Measurements from ENCODE around the gene ZSCAN5A.
"Not testable (repeated sequence)": the region's sequence is repeated elsewhere in the genome, so short reads cannot be mapped to it uniquely, and the experiment has no call there.

The ZSCAN5A gene

DNA sequence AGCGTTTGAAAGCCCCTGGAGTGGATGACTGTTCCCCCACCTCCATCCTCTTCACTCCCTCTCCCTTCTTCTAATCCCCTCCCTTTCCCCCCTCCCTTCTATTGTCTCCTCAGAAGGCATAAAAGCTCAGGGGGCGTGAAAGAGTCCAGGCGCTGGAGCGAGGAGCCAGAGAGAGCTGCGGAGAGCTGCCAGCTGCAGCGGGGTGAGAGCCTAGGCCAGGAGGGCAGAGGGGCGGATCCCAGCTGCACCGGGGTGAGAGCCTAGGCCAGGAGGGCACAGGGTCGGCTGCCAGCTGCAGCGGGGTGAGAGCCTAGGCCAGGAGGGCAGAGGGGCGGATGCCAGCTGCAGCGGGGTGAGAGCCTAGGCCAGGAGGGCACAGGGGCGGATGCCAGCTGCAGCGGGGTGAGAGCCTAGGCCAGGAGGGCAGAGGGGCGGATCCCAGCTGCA lies 138.8 kb downstream of the ZSCAN5A start, which contains the start of gene GALP:
Gene GALP (plus strand): TSS at position 148 of the 447 bp plus-strand sequence. CDS start 1,101 bp downstream, outside the sequence.
- not testable (repeated sequence) for H3K36me3 ChIP-seq (ENCODE audit: control insufficient read depth, insufficient read depth, low read length); H3K27me3 ChIP-seq (ENCODE audit: control insufficient read depth, insufficient read depth, low read length); H3K9me3 ChIP-seq (ENCODE audit: control insufficient read depth, insufficient read depth, low read length); H3K9ac ChIP-seq (ENCODE audit: low read depth, low read length); H3K27ac ChIP-seq (ENCODE audit: low read depth, low read length); H3K4me3 ChIP-seq (ENCODE audit: low read depth, low read length); H3K4me1 ChIP-seq (ENCODE audit: control insufficient read depth, insufficient read depth, low read length)

DNA sequence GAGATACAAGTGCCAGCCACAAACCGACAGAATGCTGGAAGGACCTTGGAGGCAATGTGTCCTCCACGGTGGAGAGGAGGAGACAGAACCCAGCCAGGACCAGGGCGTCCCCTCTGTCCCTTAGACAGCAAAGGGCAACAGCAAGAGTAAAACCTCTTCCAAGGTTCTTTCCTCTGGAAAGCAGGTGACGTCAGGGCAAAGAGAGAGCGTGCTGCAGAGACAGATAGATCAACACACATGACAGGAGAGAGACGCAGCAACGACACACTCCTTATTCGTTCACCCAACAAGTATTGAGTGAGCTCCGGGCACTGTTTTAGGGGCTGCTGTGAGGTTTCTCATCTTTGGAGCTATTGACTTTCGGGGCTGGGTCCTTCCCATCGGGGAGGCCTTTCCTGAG lies 140.1 kb downstream of the ZSCAN5A start:
- no peaks in the 10 kb centered on the region for H3K9me3 ChIP-seq (ENCODE audit: control insufficient read depth, insufficient read depth, low read length)
- H3K4me1 ChIP-seq (ENCODE audit: control insufficient read depth, insufficient read depth, low read length), result peaks cover 3% of the 10 kb centered on the region; the same call in 1 of the 2 replicates
- no peak overlapping the region for H3K4me3 ChIP-seq (ENCODE audit: low read depth, low read length)
- H3K36me3 ChIP-seq (ENCODE audit: control insufficient read depth, insufficient read depth, low read length), result no peaks in the 10 kb centered on the region
- H3K9ac ChIP-seq (ENCODE audit: low read depth, low read length), result no peak overlapping the region
- no peaks in the 10 kb centered on the region for H3K27me3 ChIP-seq (ENCODE audit: control insufficient read depth, insufficient read depth, low read length)
- H3K27ac ChIP-seq (ENCODE audit: low read depth, low read length), result no peak overlapping the region

DNA sequence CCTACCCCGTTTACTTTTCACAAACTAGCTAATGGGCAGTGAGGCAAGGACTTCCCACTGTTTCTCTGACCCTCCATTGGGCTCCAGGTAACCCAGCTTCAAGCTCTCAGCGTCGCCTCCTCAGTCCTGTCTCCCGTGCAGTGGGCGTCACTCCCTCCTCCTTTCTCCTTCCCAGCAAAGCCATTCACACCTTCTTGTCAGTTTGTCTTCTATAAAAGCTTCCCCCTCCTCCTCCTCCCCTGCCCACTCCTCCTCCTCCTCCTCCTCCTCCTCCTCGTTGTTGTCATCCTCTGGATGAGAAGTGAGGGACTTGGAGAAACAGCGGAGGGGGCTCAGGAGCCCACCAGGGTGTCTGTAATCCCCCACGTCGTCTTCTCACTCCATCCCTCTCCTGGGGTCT lies 140.6 kb downstream of the ZSCAN5A start:
- Histone ChIP-seq H3K27me3 (ENCODE audit: control insufficient read depth, insufficient read depth, low read length) (no peaks in the 10 kb centered on the region), H3K9ac (ENCODE audit: low read depth, low read length) (no peak overlapping the region), H3K4me3 (ENCODE audit: low read depth, low read length) (no peak overlapping the region), H3K4me1 (ENCODE audit: control insufficient read depth, insufficient read depth, low read length) (peaks cover 3% of the 10 kb centered on the region; the same call in 1 of the 2 replicates), H3K36me3 (ENCODE audit: control insufficient read depth, insufficient read depth, low read length) (no peaks in the 10 kb centered on the region), H3K9me3 (ENCODE audit: control insufficient read depth, insufficient read depth, low read length) (no peaks in the 10 kb centered on the region), H3K27ac (ENCODE audit: low read depth, low read length) (no peak overlapping the region)
